Measurements from ENCODE around the gene EID2. TPM values are rescaled to one million over a fixed set of nuclear protein-coding genes. Genes with fewer than 3 reads are reported as not detected.

The EID2 gene
- total RNA-seq, 2 experiments from 2014 or later = 17.3 to 22.9 TPM

GRCh38 chr19:39544226-39544903, 4.4 kb upstream of the EID2 start:
- H3K27ac ChIP-seq (ENCODE audit: low read depth, low read length, poor library complexity, severe bottlenecking) = no peak overlapping the region

DNA sequence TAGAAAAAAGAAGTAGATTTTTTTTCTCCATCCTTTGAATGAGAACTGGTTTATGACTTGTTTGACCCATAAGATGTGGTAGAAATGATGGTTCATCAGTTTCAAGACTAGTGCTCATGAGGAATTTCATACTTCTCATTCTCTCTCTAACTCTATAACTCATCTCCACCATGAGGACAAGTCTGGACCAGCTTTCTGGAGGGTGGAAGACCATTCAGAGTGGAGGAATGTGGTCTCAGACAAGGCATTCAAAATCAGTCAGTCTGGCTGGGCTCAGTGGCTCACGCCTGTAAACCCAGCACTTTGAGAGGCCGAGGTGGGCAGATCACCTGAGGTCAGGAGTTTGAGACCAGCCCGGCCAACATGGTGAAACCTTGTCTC, 3.5 kb upstream of the EID2 start:
- Histone ChIP-seq H3K36me3 (ENCODE audit: insufficient read depth, low read length) (no peaks in the 10 kb centered on the region), H3K4me2 (ENCODE audit: low read length) (no peak overlapping the region), H3K9me3 (ENCODE audit: low read length) (no peaks in the 10 kb centered on the region), H3K27ac (ENCODE audit: low read depth, low read length, poor library complexity, severe bottlenecking) (no peak overlapping the region), H3K4me1 (ENCODE audit: insufficient read depth, low read length, poor library complexity, severe bottlenecking) (peaks cover 27% of the 10 kb centered on the region), H2AFZ (ENCODE audit: low read length) (no peak overlapping the region), H3K79me2 (ENCODE audit: insufficient read depth, low read depth, low read length) (peaks cover 10% of the 10 kb centered on the region; the same call in 1 of the 2 replicates), H4K20me1 (ENCODE audit: insufficient read depth, low read length) (no peaks in the 10 kb centered on the region), H3K9me2 (ENCODE audit: insufficient read depth, low read length) (no peaks in the 10 kb centered on the region), H3K4me3 (ENCODE audit: low read depth, low read length, poor library complexity, severe bottlenecking) (no peak overlapping the region)
- POLR2A ChIA-PET = no interaction called here
- CTCF ChIA-PET (ENCODE audit: unreplicated experiment) = no interaction called here
- TF ChIP-seq CTCF (conservative IDR thresholded peaks at IDR 0.05; ENCODE audit: low read length) (no peak), EZH2phosphoT487 (IDR thresholded peaks at IDR 0.05; ENCODE audit: borderline replicate concordance, low read depth, low read length) (no peak)
- intact Hi-C loops (cut with micrococcal nuclease; ENCODE audit: unreplicated experiment) = no loop called here
- no peak for DNase-seq (ENCODE audit: low spot score)
- BruUV-seq (replicated peaks) = no TSS peak

More at GRCh38 chr19:39544226-39544903, 4.4 kb upstream of the EID2 start:
- no peaks in the 10 kb centered on the region for H3K9me3 ChIP-seq (ENCODE audit: low read length)
- no TSS peak for BruUV-seq (replicated peaks)
- peaks cover 2% of the 10 kb centered on the region; the same call in 1 of the 2 replicates for H3K79me2 ChIP-seq (ENCODE audit: insufficient read depth, low read depth, low read length)
- H4K20me1 ChIP-seq (ENCODE audit: insufficient read depth, low read length) = no peaks in the 10 kb centered on the region
- H2AFZ ChIP-seq (ENCODE audit: low read length) = no peak overlapping the region
- H3K4me3 ChIP-seq (ENCODE audit: low read depth, low read length, poor library complexity, severe bottlenecking) = no peak overlapping the region
- TF ChIP-seq CTCF (conservative IDR thresholded peaks at IDR 0.05; ENCODE audit: low read length) (no peak), EZH2phosphoT487 (IDR thresholded peaks at IDR 0.05; ENCODE audit: borderline replicate concordance, low read depth, low read length) (no peak)
- peaks cover 21% of the 10 kb centered on the region for H3K4me1 ChIP-seq (ENCODE audit: insufficient read depth, low read length, poor library complexity, severe bottlenecking)
- DNase-seq (ENCODE audit: low spot score) = no peak
- intact Hi-C loops (cut with micrococcal nuclease; ENCODE audit: unreplicated experiment) = no loop called here
- H3K36me3 ChIP-seq (ENCODE audit: insufficient read depth, low read length) = no peaks in the 10 kb centered on the region
- H3K9me2 ChIP-seq (ENCODE audit: insufficient read depth, low read length) = no peaks in the 10 kb centered on the region
- no peak overlapping the region for H3K4me2 ChIP-seq (ENCODE audit: low read length)
- CTCF ChIA-PET (ENCODE audit: unreplicated experiment) = no interaction called here
- POLR2A ChIA-PET = interaction anchor here (0.7 kb wide), 2 partner anchors 12 to 297 kb away, joined by 3 to 4 read pairs; partner anchors contain the start of gene EID2B

GRCh38 chr19:39542206-39542605, 2.2 kb upstream of the EID2 start:
- peaks cover 32% of the 10 kb centered on the region for H3K4me1 ChIP-seq (ENCODE audit: insufficient read depth, low read length, poor library complexity, severe bottlenecking)
- ChIA-PET POLR2A (interaction anchor here (0.7 to 1.1 kb wide), 3 partner anchors 10 to 1149 kb away, joined by 3 to 4 read pairs (median 3); partner anchors contain the start of genes EID2B and RPS16), CTCF (ENCODE audit: unreplicated experiment) (interaction anchor here (0.6 to 0.8 kb wide), 2 partner anchors 17 to 102 kb away, joined by 4 to 6 read pairs; no protein-coding TSS in a partner anchor)
- peaks cover 18% of the 10 kb centered on the region; the same call in 1 of the 2 replicates for H3K79me2 ChIP-seq (ENCODE audit: insufficient read depth, low read depth, low read length)
- H4K20me1 ChIP-seq (ENCODE audit: insufficient read depth, low read length) = no peaks in the 10 kb centered on the region
- DNase-seq (ENCODE audit: low spot score) = peak; percentile 46
- peak overlapping the region; percentile 38 for H3K27ac ChIP-seq (ENCODE audit: low read depth, low read length, poor library complexity, severe bottlenecking)
- peak overlapping the region; percentile 55 for H3K4me2 ChIP-seq (ENCODE audit: low read length)
- H3K9me2 ChIP-seq (ENCODE audit: insufficient read depth, low read length) = no peaks in the 10 kb centered on the region
- peak overlapping the region; percentile 85 for H2AFZ ChIP-seq (ENCODE audit: low read length)
- no peaks in the 10 kb centered on the region for H3K9me3 ChIP-seq (ENCODE audit: low read length)
- H3K36me3 ChIP-seq (ENCODE audit: insufficient read depth, low read length) = no peaks in the 10 kb centered on the region
- TF ChIP-seq CTCF (conservative IDR thresholded peaks at IDR 0.05; ENCODE audit: low read length) (no peak), EZH2phosphoT487 (IDR thresholded peaks at IDR 0.05; ENCODE audit: borderline replicate concordance, low read depth, low read length) (no peak)
- intact Hi-C loops (cut with micrococcal nuclease; ENCODE audit: unreplicated experiment) = no loop called here
- H3K4me3 ChIP-seq (ENCODE audit: low read depth, low read length, poor library complexity, severe bottlenecking) = peak overlapping the region; percentile 8
- no TSS peak for BruUV-seq (replicated peaks)

All from OCI-LY7 (cell line).